ENCODE data around the gene SLC6A6. TPM values are rescaled to one million over a fixed set of nuclear protein-coding genes. Genes with fewer than 3 reads are reported as not detected.

SLC6A6 gene
- total RNA-seq, 4 donors from 2014 or later: 4.4 to 10.5 (median 7.7) TPM

DNA sequence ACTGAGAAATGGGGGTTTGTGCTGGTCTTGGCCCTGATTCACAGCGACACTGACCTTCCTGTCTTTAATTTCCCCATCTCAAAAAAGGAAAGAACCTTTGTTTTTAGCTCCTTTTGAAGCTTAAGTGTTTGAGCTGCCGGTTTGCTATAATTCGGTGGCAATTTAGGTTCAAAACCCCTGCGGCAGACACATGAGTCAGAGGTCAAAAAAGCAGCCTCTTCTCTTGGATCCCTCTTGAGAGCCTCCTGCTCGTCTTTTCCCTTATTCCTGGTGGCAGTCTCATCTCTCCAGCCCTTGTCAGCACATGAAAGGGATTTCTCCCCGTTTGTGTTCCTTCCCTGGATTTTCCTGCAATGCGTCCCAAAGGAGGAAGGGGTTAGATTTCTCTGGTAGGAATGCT, 73.2 kb downstream of the SLC6A6 start:
- peaks cover 0 to 8% (median 2%) of the 10 kb centered on the region in 4 donors for H3K36me3 ChIP-seq

DNA sequence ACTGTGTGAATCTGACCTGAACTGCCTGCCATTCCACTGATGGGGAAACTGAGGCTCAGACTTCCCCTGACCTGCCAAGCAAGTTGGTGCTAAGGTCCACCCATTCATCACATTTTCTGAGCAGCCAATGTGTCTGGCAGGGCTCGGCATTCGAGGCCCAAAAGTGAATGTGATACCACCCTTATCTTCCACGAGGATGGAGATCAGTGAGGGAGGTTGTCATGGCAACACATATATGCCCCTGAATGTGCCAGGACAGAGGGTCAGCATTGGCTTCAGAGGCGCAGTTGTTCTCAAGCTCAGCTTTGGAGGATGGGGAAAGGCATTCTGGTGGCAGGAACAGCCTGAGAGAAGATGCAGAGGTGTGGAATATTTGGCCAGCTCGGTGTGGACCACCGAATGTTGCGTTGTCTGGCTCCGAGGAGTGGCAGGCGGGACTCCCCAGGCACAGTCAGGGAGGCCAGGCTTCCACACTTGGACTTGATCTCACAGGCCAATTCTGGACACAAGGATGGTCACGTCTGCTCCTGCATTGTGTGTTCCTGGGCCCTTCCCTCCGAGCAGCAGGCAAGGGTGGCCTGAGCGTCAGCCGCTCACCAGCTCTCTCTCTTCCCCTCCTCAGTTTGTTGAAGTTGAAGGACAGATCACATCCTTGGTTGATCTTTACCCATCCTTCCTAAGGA, 74.3 kb downstream of the SLC6A6 start:
- H3K4me1 ChIP-seq: no peaks in the 10 kb centered on the region
- H3K36me3 ChIP-seq: peaks cover 0 to 8% (median 2%) of the 10 kb centered on the region in 4 donors
- intact Hi-C loops (cut with DNase I; ENCODE audit: low total_unique reads): no loop called here
- H3K9me3 ChIP-seq: no peaks in the 10 kb centered on the region
- no peak for TF ChIP-seq EP300 (IDR thresholded peaks at IDR 0.05; ENCODE audit: low read depth)
- no peak for TF ChIP-seq POLR2AphosphoS5 (IDR thresholded peaks at IDR 0.05)
- TF ChIP-seq, protein P1, sequence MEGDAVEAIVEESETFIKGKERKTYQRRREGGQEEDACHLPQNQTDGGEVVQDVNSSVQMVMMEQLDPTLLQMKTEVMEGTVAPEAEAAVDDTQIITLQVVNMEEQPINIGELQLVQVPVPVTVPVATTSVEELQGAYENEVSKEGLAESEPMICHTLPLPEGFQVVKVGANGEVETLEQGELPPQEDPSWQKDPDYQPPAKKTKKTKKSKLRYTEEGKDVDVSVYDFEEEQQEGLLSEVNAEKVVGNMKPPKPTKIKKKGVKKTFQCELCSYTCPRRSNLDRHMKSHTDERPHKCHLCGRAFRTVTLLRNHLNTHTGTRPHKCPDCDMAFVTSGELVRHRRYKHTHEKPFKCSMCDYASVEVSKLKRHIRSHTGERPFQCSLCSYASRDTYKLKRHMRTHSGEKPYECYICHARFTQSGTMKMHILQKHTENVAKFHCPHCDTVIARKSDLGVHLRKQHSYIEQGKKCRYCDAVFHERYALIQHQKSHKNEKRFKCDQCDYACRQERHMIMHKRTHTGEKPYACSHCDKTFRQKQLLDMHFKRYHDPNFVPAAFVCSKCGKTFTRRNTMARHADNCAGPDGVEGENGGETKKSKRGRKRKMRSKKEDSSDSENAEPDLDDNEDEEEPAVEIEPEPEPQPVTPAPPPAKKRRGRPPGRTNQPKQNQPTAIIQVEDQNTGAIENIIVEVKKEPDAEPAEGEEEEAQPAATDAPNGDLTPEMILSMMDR (IDR thresholded peaks at IDR 0.05): no peak
- TF ChIP-seq POLR2A (IDR thresholded peaks at IDR 0.05): no peak
- H3K27ac ChIP-seq: no peak overlapping the region
- no peak for DNase-seq
- no peak overlapping the region for H3K4me3 ChIP-seq
- H3K27me3 ChIP-seq: no peaks in the 10 kb centered on the region
- WGBS, 2 donors (ENCODE audit: low coverage in 1 of 2): 97% methylated on average over 13 of the region's 13 CpGs; no CpG with 5 or more reads in 1 of the 2 donors
- in situ Hi-C loops (cut with MboI; ENCODE audit: low pct_ligation_motif_present in 1 of 4, low pct_unique_long_range_greater_than_20kb in 1 of 4, low sequenced_read_pairs in 3 of 4): loop anchor here in 1 of 4 donors (5.0 kb wide), 1 partner anchor 274 kb away; no protein-coding TSS in a partner anchor

More for the DNA sequence above, 73.2 kb downstream of the SLC6A6 start:
- no peaks in the 10 kb centered on the region for H3K4me1 ChIP-seq
- intact Hi-C loops (cut with DNase I; ENCODE audit: low total_unique reads): no loop called here
- no peak for DNase-seq
- no peak overlapping the region for H3K4me3 ChIP-seq
- in situ Hi-C loops (cut with MboI; ENCODE audit: low pct_ligation_motif_present in 1 of 4, low pct_unique_long_range_greater_than_20kb in 1 of 4, low sequenced_read_pairs in 3 of 4): loop anchor here in 1 of 4 donors (5.0 kb wide), 1 partner anchor 273 kb away; no protein-coding TSS in a partner anchor
- H3K9me3 ChIP-seq: no peaks in the 10 kb centered on the region
- H3K27me3 ChIP-seq: no peaks in the 10 kb centered on the region
- TF ChIP-seq, protein P1 (IDR thresholded peaks at IDR 0.05): no peak
- TF ChIP-seq POLR2AphosphoS5 (IDR thresholded peaks at IDR 0.05): no peak
- TF ChIP-seq EP300 (IDR thresholded peaks at IDR 0.05; ENCODE audit: low read depth): no peak
- TF ChIP-seq POLR2A (IDR thresholded peaks at IDR 0.05): no peak
- no peak overlapping the region for H3K27ac ChIP-seq
- 81 to 84% methylated on average over 6 to 7 of the region's 7 CpGs for WGBS, 2 donors (ENCODE audit: low coverage in 1 of 2)

DNA sequence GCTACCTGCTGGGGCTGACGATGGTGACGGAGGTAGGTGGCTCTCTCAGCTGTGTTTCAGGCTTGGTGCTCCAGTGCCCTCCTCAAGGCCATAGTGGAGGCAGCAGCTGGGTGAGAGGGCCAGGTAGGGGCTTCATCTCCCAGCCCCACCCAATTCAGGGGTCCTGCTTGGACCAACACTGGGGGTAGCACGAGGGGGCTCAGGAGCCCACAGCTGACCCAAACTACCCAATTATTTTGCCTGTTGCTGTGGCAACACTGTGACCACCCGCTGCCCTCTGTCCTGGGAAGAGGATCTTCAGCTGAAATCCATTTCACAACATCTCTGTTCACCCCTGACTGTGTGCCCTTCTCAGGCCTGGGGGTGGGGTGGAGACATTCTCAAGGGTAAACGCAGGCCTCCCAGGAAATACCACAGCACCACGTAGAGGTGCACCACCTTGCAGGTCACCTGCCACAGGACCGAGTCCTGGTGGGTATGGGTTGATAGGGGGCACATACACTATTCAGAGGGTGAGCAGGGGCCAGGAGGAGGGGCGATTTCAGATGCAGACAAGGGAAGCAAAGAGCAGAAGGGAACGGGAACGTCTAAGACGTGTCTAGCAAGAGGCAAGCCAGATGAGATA, 75.0 kb downstream of the SLC6A6 start:
- Histone ChIP-seq H3K36me3 (peaks cover 0 to 8% (median under 1%) of the 10 kb centered on the region in 4 donors), H3K27ac (no peak overlapping the region), H3K4me1 (no peaks in the 10 kb centered on the region), H3K4me3 (no peak overlapping the region), H3K9me3 (no peaks in the 10 kb centered on the region), H3K27me3 (no peaks in the 10 kb centered on the region)
- in situ Hi-C loops (cut with MboI; ENCODE audit: low pct_ligation_motif_present in 1 of 4, low pct_unique_long_range_greater_than_20kb in 1 of 4, low sequenced_read_pairs in 3 of 4): loop anchor here in 1 of 4 donors (5.0 kb wide), 1 partner anchor 275 kb away; no protein-coding TSS in a partner anchor
- no peak for TF ChIP-seq EP300 (IDR thresholded peaks at IDR 0.05; ENCODE audit: low read depth)
- TF ChIP-seq POLR2A (IDR thresholded peaks at IDR 0.05): no peak
- TF ChIP-seq POLR2AphosphoS5 (IDR thresholded peaks at IDR 0.05): no peak
- TF ChIP-seq, protein P1 (IDR thresholded peaks at IDR 0.05): no peak
- 93 to 96% methylated on average over 4 to 11 of the region's 11 CpGs for WGBS, 2 donors (ENCODE audit: low coverage in 1 of 2)
- intact Hi-C loops (cut with DNase I; ENCODE audit: low total_unique reads): no loop called here
- DNase-seq: no peak

DNA sequence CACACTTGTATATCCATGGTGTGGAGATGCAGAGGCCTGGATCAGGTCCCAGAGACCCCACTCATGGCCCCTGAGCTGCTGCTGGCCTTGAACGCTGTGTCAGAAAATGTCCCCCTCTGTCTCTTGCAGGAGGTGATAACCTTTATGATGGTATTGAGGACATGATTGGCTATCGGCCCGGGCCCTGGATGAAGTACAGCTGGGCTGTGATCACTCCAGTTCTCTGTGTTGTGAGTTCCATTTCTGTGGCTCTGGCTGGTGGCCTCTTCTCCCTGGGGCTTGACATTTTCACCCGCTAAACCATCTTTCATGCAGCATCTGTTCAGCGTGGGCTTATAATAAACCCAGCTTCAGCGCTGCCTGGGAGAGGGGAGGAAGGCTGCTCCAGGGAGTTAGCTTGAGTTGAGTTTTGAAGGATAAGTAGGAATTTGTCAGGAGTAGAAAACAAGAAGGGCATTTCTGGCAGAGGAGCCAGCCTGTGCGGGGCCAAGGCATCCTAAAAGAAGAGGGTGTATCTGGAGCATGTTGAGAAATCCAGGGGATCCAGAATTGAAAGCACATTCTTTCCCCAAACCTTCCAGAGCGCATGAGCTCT, 76.6 kb downstream of the SLC6A6 start:
- H3K9me3 ChIP-seq: no peaks in the 10 kb centered on the region
- no peak overlapping the region for H3K4me3 ChIP-seq
- no peak for DNase-seq
- in situ Hi-C loops (cut with MboI; ENCODE audit: low pct_ligation_motif_present in 1 of 4, low pct_unique_long_range_greater_than_20kb in 1 of 4, low sequenced_read_pairs in 3 of 4): loop anchor here in 1 of 4 donors (5.0 kb wide), 1 partner anchor 277 kb away; no protein-coding TSS in a partner anchor
- 87 to 96% methylated on average over 5 to 8 of the region's 8 CpGs for WGBS, 2 donors (ENCODE audit: low coverage in 1 of 2)
- H3K36me3 ChIP-seq: peaks cover 0 to 8% (median 0%) of the 10 kb centered on the region in 4 donors
- H3K27me3 ChIP-seq: no peaks in the 10 kb centered on the region
- no peaks in the 10 kb centered on the region for H3K4me1 ChIP-seq
- intact Hi-C loops (cut with DNase I; ENCODE audit: low total_unique reads): no loop called here
- TF ChIP-seq POLR2A (IDR thresholded peaks at IDR 0.05): no peak
- TF ChIP-seq EP300 (IDR thresholded peaks at IDR 0.05; ENCODE audit: low read depth): no peak
- TF ChIP-seq, protein P1 (IDR thresholded peaks at IDR 0.05): no peak
- no peak for TF ChIP-seq POLR2AphosphoS5 (IDR thresholded peaks at IDR 0.05)
- no peak overlapping the region for H3K27ac ChIP-seq
